ENCODE results near the gene MAPT. TPM values are rescaled to one million over a fixed set of nuclear protein-coding genes. Genes with fewer than 3 reads are reported as not detected.

MAPT gene
- total and polyA plus RNA-seq, 4 donors: 0.27 to 3.8 (median 1.8) TPM

DNA sequence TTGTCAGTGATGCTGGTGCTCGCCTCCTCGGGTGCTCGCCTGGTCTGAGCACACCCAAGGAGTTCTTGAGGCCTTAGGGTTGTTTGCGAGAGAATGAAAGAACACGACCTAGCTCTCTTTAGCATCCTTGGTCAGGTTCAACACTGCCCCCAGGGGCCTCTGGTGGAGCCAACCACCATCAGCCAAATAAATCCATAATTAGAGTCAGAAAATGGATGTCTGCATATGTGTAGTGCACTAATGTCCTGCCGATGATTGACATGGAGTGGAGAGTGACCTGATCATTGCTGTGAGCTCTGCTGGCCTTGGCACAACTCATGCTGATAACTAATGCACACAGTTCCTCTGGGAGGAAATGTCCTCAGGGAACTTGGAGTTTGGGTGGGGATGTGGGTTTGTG, 96.5 kb downstream of the MAPT start:
- TF ChIP-seq, protein P1, sequence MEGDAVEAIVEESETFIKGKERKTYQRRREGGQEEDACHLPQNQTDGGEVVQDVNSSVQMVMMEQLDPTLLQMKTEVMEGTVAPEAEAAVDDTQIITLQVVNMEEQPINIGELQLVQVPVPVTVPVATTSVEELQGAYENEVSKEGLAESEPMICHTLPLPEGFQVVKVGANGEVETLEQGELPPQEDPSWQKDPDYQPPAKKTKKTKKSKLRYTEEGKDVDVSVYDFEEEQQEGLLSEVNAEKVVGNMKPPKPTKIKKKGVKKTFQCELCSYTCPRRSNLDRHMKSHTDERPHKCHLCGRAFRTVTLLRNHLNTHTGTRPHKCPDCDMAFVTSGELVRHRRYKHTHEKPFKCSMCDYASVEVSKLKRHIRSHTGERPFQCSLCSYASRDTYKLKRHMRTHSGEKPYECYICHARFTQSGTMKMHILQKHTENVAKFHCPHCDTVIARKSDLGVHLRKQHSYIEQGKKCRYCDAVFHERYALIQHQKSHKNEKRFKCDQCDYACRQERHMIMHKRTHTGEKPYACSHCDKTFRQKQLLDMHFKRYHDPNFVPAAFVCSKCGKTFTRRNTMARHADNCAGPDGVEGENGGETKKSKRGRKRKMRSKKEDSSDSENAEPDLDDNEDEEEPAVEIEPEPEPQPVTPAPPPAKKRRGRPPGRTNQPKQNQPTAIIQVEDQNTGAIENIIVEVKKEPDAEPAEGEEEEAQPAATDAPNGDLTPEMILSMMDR (IDR thresholded peaks at IDR 0.05; ENCODE audit: control extremely low read depth, extremely low read depth): no peak
- no peak for ATAC-seq (ENCODE audit: insufficient read depth, low FRiP score)
- no peak overlapping the region for H3K27ac ChIP-seq (ENCODE audit: low read depth in 1 of 2, low read length in 1 of 2)
- peaks cover 0 to 6% (median 4%) of the 10 kb centered on the region in 5 donors for H3K4me1 ChIP-seq (ENCODE audit: control insufficient read depth in 5 of 5, insufficient read depth in 5 of 5, low read length in 5 of 5)
- H3K36me3 ChIP-seq (ENCODE audit: control insufficient read depth in 4 of 4, insufficient read depth in 4 of 4, low read length in 4 of 4): no peaks in the 10 kb centered on the region
- no peak overlapping the region for H3K4me3 ChIP-seq
- DNase-seq: no peak
- H3K9me3 ChIP-seq (ENCODE audit: control insufficient read depth in 4 of 4, insufficient read depth in 3 of 4, low read length in 3 of 4): no peaks in the 10 kb centered on the region
- no peaks in the 10 kb centered on the region for H3K27me3 ChIP-seq (ENCODE audit: control insufficient read depth in 3 of 3, insufficient read depth in 3 of 3, low read length in 2 of 3)
- no peak overlapping the region for H3K9ac ChIP-seq (ENCODE audit: insufficient read depth in 1 of 2, low read length in 2 of 2)
- WGBS, 2 donors: 83 to 95% methylated on average over 6 of the region's 6 CpGs

DNA sequence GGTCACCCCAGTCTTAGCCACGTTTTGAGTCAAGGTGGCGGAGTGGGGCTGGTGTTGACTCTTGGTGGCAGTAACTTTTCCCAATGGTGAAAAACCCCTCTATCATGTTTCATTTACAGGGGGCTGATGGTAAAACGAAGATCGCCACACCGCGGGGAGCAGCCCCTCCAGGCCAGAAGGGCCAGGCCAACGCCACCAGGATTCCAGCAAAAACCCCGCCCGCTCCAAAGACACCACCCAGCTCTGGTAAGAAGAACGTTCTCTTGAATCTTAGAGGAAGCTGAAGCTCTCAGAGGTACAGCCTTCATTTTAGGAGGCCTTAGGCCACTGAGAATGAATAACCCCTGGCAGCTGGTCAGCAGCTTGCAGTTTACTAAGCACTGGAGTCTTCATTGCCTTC, 97.0 kb downstream of the MAPT start:
- Histone ChIP-seq H3K9me3 (ENCODE audit: control insufficient read depth in 4 of 4, insufficient read depth in 3 of 4, low read length in 3 of 4) (no peaks in the 10 kb centered on the region), H3K4me3 (no peak overlapping the region), H3K27me3 (ENCODE audit: control insufficient read depth in 3 of 3, insufficient read depth in 3 of 3, low read length in 2 of 3) (no peaks in the 10 kb centered on the region), H3K4me1 (ENCODE audit: control insufficient read depth in 5 of 5, insufficient read depth in 5 of 5, low read length in 5 of 5) (peaks cover 0 to 8% (median 6%) of the 10 kb centered on the region in 5 donors), H3K27ac (ENCODE audit: low read depth in 1 of 2, low read length in 1 of 2) (no peak overlapping the region), H3K9ac (ENCODE audit: insufficient read depth in 1 of 2, low read length in 2 of 2) (no peak overlapping the region), H3K36me3 (ENCODE audit: control insufficient read depth in 4 of 4, insufficient read depth in 4 of 4, low read length in 4 of 4) (no peaks in the 10 kb centered on the region)
- 86 to 91% methylated on average over 10 of the region's 10 CpGs for WGBS, 2 donors
- ATAC-seq (ENCODE audit: insufficient read depth, low FRiP score): no peak
- TF ChIP-seq, protein P1 (IDR thresholded peaks at IDR 0.05; ENCODE audit: control extremely low read depth, extremely low read depth): no peak
- no peak for DNase-seq

DNA sequence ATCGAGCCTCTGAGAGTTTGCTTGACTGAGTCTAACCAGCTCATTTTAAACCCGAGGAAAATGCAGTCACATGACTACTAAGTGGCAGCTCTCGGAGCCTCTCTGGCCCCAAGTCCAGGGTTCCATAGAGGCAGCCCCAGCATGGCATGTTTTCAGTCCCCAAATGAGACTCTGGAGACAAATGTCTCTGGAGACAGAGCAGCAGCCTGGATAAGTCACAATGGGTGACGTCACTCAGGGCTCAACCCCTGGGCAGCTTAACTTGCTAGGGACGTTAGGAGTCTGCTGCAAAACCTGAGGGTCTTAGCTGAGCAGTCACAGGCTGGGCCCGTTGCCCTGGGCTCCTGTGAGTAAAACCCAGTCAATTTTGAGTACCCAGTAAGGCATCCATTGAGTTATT, 97.8 kb downstream of the MAPT start:
- DNase-seq (no peak), ATAC-seq (ENCODE audit: insufficient read depth, low FRiP score) (no peak)
- 72 to 76% methylated on average over 6 of the region's 6 CpGs for WGBS, 2 donors
- no peaks in the 10 kb centered on the region for H3K27me3 ChIP-seq (ENCODE audit: control insufficient read depth in 3 of 3, insufficient read depth in 3 of 3, low read length in 2 of 3)
- H3K27ac ChIP-seq (ENCODE audit: low read depth in 1 of 2, low read length in 1 of 2): no peak overlapping the region
- H3K4me1 ChIP-seq (ENCODE audit: control insufficient read depth in 5 of 5, insufficient read depth in 5 of 5, low read length in 5 of 5): peaks cover 0 to 8% (median 6%) of the 10 kb centered on the region in 5 donors
- no peaks in the 10 kb centered on the region for H3K9me3 ChIP-seq (ENCODE audit: control insufficient read depth in 4 of 4, insufficient read depth in 3 of 4, low read length in 3 of 4)
- no peak overlapping the region for H3K4me3 ChIP-seq
- TF ChIP-seq, protein P1 (IDR thresholded peaks at IDR 0.05; ENCODE audit: control extremely low read depth, extremely low read depth): no peak
- H3K9ac ChIP-seq (ENCODE audit: insufficient read depth in 1 of 2, low read length in 2 of 2): no peak overlapping the region
- H3K36me3 ChIP-seq (ENCODE audit: control insufficient read depth in 4 of 4, insufficient read depth in 4 of 4, low read length in 4 of 4): no peaks in the 10 kb centered on the region

DNA sequence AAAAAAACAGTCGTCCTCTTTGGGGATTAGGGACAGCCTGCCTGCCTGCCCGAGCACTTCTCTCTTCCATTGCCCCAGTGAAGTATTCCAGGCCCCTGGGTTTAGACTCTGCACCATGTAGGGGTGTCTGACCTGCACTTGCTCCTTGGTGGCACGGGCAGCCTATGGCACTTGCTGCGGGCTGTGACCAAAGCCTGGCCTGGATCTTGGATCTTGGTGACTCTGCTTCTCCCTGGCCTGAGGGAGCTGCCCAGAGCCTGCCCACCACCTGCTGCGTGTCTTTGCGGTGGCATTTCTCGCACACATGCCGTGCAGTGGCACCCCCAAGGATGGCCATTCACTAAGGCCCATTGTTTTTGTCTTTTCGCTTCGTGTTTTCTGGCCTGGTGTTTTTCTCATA, 98.5 kb downstream of the MAPT start:
- 87 to 88% methylated on average over 10 of the region's 10 CpGs for WGBS, 2 donors

More for the DNA sequence above, 98.5 kb downstream of the MAPT start:
- Histone ChIP-seq H3K27me3 (ENCODE audit: control insufficient read depth in 3 of 3, insufficient read depth in 3 of 3, low read length in 2 of 3) (no peaks in the 10 kb centered on the region), H3K27ac (ENCODE audit: low read depth in 1 of 2, low read length in 1 of 2) (no peak overlapping the region), H3K4me1 (ENCODE audit: control insufficient read depth in 5 of 5, insufficient read depth in 5 of 5, low read length in 5 of 5) (peaks cover 0 to 8% (median 6%) of the 10 kb centered on the region in 5 donors), H3K9ac (ENCODE audit: insufficient read depth in 1 of 2, low read length in 2 of 2) (no peak overlapping the region), H3K4me3 (no peak overlapping the region), H3K36me3 (ENCODE audit: control insufficient read depth in 4 of 4, insufficient read depth in 4 of 4, low read length in 4 of 4) (no peaks in the 10 kb centered on the region), H3K9me3 (ENCODE audit: control insufficient read depth in 4 of 4, insufficient read depth in 3 of 4, low read length in 3 of 4) (no peaks in the 10 kb centered on the region)
- ATAC-seq (ENCODE audit: insufficient read depth, low FRiP score): no peak
- DNase-seq: no peak
- TF ChIP-seq, protein P1 (IDR thresholded peaks at IDR 0.05; ENCODE audit: control extremely low read depth, extremely low read depth): no peak

Measured in lung (tissue), 12 donors.